ENCODE results near the gene CNTNAP1.

Gene CNTNAP1

GRCh38 chr17:42681976-42682721 is at the start of gene CNTNAP1:
Gene CNTNAP1, plus strand, starts transcription at chr17:42682531. Its CDS starts 299 bp downstream, at chr17:42682830.
- peak within 1 kb of the TSS; percentile 61 for H3K27ac ChIP-seq
- H3K9ac ChIP-seq (ENCODE audit: insufficient read length), result peak within 1 kb of the TSS; percentile 61
- no peaks in the 10 kb centered on the region for H3K9me3 ChIP-seq (ENCODE audit: low read depth, low read length)
- no peak for TF ChIP-seq FOXP2 (optimal IDR thresholded peaks at IDR 0.05; ENCODE audit: control extremely low read depth, extremely low read length, insufficient read depth)
- TF ChIP-seq POLR2AphosphoS5 (IDR thresholded peaks at IDR 0.05; ENCODE audit: borderline replicate concordance, low read depth, low read length), result peak; percentile 69
- TF ChIP-seq EZH2 (IDR thresholded peaks at IDR 0.05), result no peak
- no peak for DNase-seq (ENCODE audit: low read depth, low spot score)
- H3K4me3 ChIP-seq, result peak within 1 kb of the TSS; percentile 92
- no peaks in the 10 kb centered on the region; the same call in 1 of the 2 replicates for H3K36me3 ChIP-seq (ENCODE audit: insufficient read depth, low read length)

- TF ChIP-seq FOXP2 (optimal IDR thresholded peaks at IDR 0.05; ENCODE audit: control extremely low read depth, extremely low read length, insufficient read depth) (no peak), EZH2 (IDR thresholded peaks at IDR 0.05) (no peak), POLR2AphosphoS5 (IDR thresholded peaks at IDR 0.05; ENCODE audit: borderline replicate concordance, low read depth, low read length) (no peak)
- DNase-seq (ENCODE audit: low read depth, low spot score), result no peak
- Histone ChIP-seq H3K4me3 (no peak overlapping the region), H3K9me3 (ENCODE audit: low read depth, low read length) (no peaks in the 10 kb centered on the region), H3K36me3 (ENCODE audit: insufficient read depth, low read length) (no peaks in the 10 kb centered on the region), H3K9ac (ENCODE audit: insufficient read length) (no peak overlapping the region), H3K27ac (no peak overlapping the region)
Measured at GRCh38 chr17:42632949-42633444, 49.3 kb upstream of the CNTNAP1 start.

- H3K9me3 ChIP-seq (ENCODE audit: low read depth, low read length), result no peaks in the 10 kb centered on the region
- TF ChIP-seq POLR2AphosphoS5 (IDR thresholded peaks at IDR 0.05; ENCODE audit: borderline replicate concordance, low read depth, low read length), result no peak
- TF ChIP-seq FOXP2 (optimal IDR thresholded peaks at IDR 0.05; ENCODE audit: control extremely low read depth, extremely low read length, insufficient read depth), result no peak
- no peak for TF ChIP-seq EZH2 (IDR thresholded peaks at IDR 0.05)
- H3K36me3 ChIP-seq (ENCODE audit: insufficient read depth, low read length), result no peaks in the 10 kb centered on the region
- no peak overlapping the region for H3K9ac ChIP-seq (ENCODE audit: insufficient read length)
- no peak for DNase-seq (ENCODE audit: low read depth, low spot score)
- H3K4me3 ChIP-seq, result no peak overlapping the region
- no peak overlapping the region for H3K27ac ChIP-seq
Measured at GRCh38 chr17:42639525-42640113, 42.7 kb upstream of the CNTNAP1 start.

- TF ChIP-seq FOXP2 (optimal IDR thresholded peaks at IDR 0.05; ENCODE audit: control extremely low read depth, extremely low read length, insufficient read depth) (no peak), EZH2 (IDR thresholded peaks at IDR 0.05) (no peak), POLR2AphosphoS5 (IDR thresholded peaks at IDR 0.05; ENCODE audit: borderline replicate concordance, low read depth, low read length) (no peak)
- no peak for DNase-seq (ENCODE audit: low read depth, low spot score)
Measured at GRCh38 chr17:42640121-42640520, 42.2 kb upstream of the CNTNAP1 start.

GRCh38 chr17:42642336-42642735 is 40.0 kb upstream of the CNTNAP1 start:
- Histone ChIP-seq H3K36me3 (ENCODE audit: insufficient read depth, low read length) (no peaks in the 10 kb centered on the region), H3K9me3 (ENCODE audit: low read depth, low read length) (no peaks in the 10 kb centered on the region), H3K9ac (ENCODE audit: insufficient read length) (no peak overlapping the region), H3K27ac (no peak overlapping the region), H3K4me3 (no peak overlapping the region)
- no peak for DNase-seq (ENCODE audit: low read depth, low spot score)
- TF ChIP-seq EZH2 (IDR thresholded peaks at IDR 0.05), result no peak
- no peak for TF ChIP-seq FOXP2 (optimal IDR thresholded peaks at IDR 0.05; ENCODE audit: control extremely low read depth, extremely low read length, insufficient read depth)
- no peak for TF ChIP-seq POLR2AphosphoS5 (IDR thresholded peaks at IDR 0.05; ENCODE audit: borderline replicate concordance, low read depth, low read length)

More at GRCh38 chr17:42640121-42640520, 42.2 kb upstream of the CNTNAP1 start:
- Histone ChIP-seq H3K27ac (no peak overlapping the region), H3K36me3 (ENCODE audit: insufficient read depth, low read length) (no peaks in the 10 kb centered on the region), H3K9me3 (ENCODE audit: low read depth, low read length) (no peaks in the 10 kb centered on the region), H3K4me3 (no peak overlapping the region), H3K9ac (ENCODE audit: insufficient read length) (no peak overlapping the region)

GRCh38 chr17:42647778-42648177 is 34.6 kb upstream of the CNTNAP1 start:
- TF ChIP-seq POLR2AphosphoS5 (IDR thresholded peaks at IDR 0.05; ENCODE audit: borderline replicate concordance, low read depth, low read length) (no peak), EZH2 (IDR thresholded peaks at IDR 0.05) (no peak), FOXP2 (optimal IDR thresholded peaks at IDR 0.05; ENCODE audit: control extremely low read depth, extremely low read length, insufficient read depth) (no peak)
- Histone ChIP-seq H3K27ac (no peak overlapping the region), H3K9me3 (ENCODE audit: low read depth, low read length) (no peaks in the 10 kb centered on the region), H3K36me3 (ENCODE audit: insufficient read depth, low read length) (no peaks in the 10 kb centered on the region), H3K4me3 (no peak overlapping the region), H3K9ac (ENCODE audit: insufficient read length) (no peak overlapping the region)
- no peak for DNase-seq (ENCODE audit: low read depth, low spot score)

GRCh38 chr17:42651392-42651791 is 30.9 kb upstream of the CNTNAP1 start:
- H3K9ac ChIP-seq (ENCODE audit: insufficient read length), result no peak overlapping the region
- no peaks in the 10 kb centered on the region for H3K36me3 ChIP-seq (ENCODE audit: insufficient read depth, low read length)
- DNase-seq (ENCODE audit: low read depth, low spot score), result no peak
- TF ChIP-seq POLR2AphosphoS5 (IDR thresholded peaks at IDR 0.05; ENCODE audit: borderline replicate concordance, low read depth, low read length), result no peak
- TF ChIP-seq FOXP2 (optimal IDR thresholded peaks at IDR 0.05; ENCODE audit: control extremely low read depth, extremely low read length, insufficient read depth), result no peak
- no peak for TF ChIP-seq EZH2 (IDR thresholded peaks at IDR 0.05)
- no peak overlapping the region for H3K27ac ChIP-seq
- no peak overlapping the region for H3K4me3 ChIP-seq
- no peaks in the 10 kb centered on the region for H3K9me3 ChIP-seq (ENCODE audit: low read depth, low read length)
